ENCODE measurements around the gene ZNF180. TPM values are rescaled to one million over a fixed set of nuclear protein-coding genes. Genes with fewer than 3 reads are reported as not detected.

The ZNF180 gene
- total RNA-seq, 1 donor from 2014 or later, result 7.0 TPM

DNA sequence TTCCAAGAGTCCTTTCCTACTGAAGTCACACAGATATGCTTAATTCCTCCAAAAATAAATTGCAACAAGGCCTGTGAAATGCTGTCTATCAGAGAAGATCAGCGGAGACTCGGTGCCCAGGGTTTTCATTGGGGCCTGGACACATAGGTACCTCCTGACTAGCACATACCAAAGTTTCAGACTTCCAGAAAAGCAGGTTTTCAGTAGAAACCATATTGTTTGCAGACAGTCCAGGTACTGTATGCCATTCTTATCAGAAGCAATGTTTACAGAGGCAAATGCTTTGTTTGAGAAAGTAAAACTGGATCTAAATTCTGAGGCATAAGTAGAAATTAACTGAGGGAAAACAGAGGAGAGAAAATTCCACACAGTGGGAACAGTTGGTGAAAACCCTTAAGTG lies 64.9 kb downstream of the ZNF180 start:
- DNase-seq (ENCODE audit: extremely low spot score, unreplicated experiment), result no peak
- Mint-ChIP-seq H3K4me1 (ENCODE audit: unreplicated experiment) (no peaks in the 10 kb centered on the region), H3K36me3 (ENCODE audit: unreplicated experiment) (peaks cover 46% of the 10 kb centered on the region), H3K4me3 (ENCODE audit: unreplicated experiment) (no peak overlapping the region), H3K9me3 (ENCODE audit: unreplicated experiment) (peaks cover 46% of the 10 kb centered on the region), H3K27me3 (ENCODE audit: unreplicated experiment) (no peaks in the 10 kb centered on the region), H3K27ac (ENCODE audit: unreplicated experiment) (no peak overlapping the region)
- TF ChIP-seq, protein P1, sequence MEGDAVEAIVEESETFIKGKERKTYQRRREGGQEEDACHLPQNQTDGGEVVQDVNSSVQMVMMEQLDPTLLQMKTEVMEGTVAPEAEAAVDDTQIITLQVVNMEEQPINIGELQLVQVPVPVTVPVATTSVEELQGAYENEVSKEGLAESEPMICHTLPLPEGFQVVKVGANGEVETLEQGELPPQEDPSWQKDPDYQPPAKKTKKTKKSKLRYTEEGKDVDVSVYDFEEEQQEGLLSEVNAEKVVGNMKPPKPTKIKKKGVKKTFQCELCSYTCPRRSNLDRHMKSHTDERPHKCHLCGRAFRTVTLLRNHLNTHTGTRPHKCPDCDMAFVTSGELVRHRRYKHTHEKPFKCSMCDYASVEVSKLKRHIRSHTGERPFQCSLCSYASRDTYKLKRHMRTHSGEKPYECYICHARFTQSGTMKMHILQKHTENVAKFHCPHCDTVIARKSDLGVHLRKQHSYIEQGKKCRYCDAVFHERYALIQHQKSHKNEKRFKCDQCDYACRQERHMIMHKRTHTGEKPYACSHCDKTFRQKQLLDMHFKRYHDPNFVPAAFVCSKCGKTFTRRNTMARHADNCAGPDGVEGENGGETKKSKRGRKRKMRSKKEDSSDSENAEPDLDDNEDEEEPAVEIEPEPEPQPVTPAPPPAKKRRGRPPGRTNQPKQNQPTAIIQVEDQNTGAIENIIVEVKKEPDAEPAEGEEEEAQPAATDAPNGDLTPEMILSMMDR (IDR thresholded peaks at IDR 0.05), result no peak

DNA sequence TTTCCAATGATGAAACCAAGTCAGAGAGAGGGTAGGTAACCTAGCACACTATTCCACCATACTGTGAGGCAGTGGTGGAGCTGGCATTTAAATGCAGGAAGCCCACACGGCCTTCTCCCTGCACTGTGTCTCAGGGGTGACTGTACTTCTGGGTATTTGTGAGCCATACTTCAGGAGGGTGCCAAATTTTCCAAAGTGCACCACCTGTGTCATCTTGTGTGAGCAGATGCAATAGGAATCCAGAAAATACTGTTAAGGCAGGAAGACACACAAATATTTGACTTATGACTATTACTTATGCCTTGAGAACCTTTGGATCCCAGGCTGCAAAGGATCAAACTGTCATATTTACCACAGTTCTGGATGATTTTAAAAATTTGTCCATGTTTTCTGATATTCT lies 69.4 kb downstream of the ZNF180 start:
- Mint-ChIP-seq H3K27me3 (ENCODE audit: unreplicated experiment) (no peaks in the 10 kb centered on the region), H3K36me3 (ENCODE audit: unreplicated experiment) (peaks cover 57% of the 10 kb centered on the region), H3K9me3 (ENCODE audit: unreplicated experiment) (peaks cover 51% of the 10 kb centered on the region), H3K4me3 (ENCODE audit: unreplicated experiment) (no peak overlapping the region), H3K27ac (ENCODE audit: unreplicated experiment) (no peak overlapping the region), H3K4me1 (ENCODE audit: unreplicated experiment) (no peaks in the 10 kb centered on the region)
- TF ChIP-seq, protein P1 (IDR thresholded peaks at IDR 0.05), result no peak
- no peak for DNase-seq (ENCODE audit: extremely low spot score, unreplicated experiment)

Other genes with a start within 250 kb of the ZNF180 start
- gene ZNF233, start 240.6 kb downstream of the ZNF180 start, total RNA-seq, result 1.6 and 2.5 TPM in 2 replicates
- gene ZNF235, start 195.5 kb downstream of the ZNF180 start, total RNA-seq, result 8.9 and 9.7 TPM in 2 replicates
- gene ZNF112, start 143.8 kb downstream of the ZNF180 start, total RNA-seq, result 7.8 and 8.8 TPM in 2 replicates
- 5.3 and 6.8 TPM in 2 replicates for gene ZNF285, start 98.9 kb downstream of the ZNF180 start, total RNA-seq
- 4.6 and 4.8 TPM in 2 replicates for gene ZNF229, start 52.0 kb downstream of the ZNF180 start, total RNA-seq
- gene CEACAM20, start 29.2 kb upstream of the ZNF180 start, total RNA-seq, result not detected in 2 replicates
- gene IGSF23, start 113.0 kb upstream of the ZNF180 start, total RNA-seq, result not detected in 2 replicates
- 29.2 and 31.4 TPM in 2 replicates for gene PVR, start 143.4 kb upstream of the ZNF180 start, total RNA-seq
- gene CEACAM19, start 171.0 kb upstream of the ZNF180 start, total RNA-seq, result 6.3 and 7.4 TPM in 2 replicates
- gene CEACAM16, start 198.6 kb upstream of the ZNF180 start, total RNA-seq, result not detected in 2 replicates
- gene BCL3, start 248.2 kb upstream of the ZNF180 start, total RNA-seq, result 12.7 and 15.3 TPM in 2 replicates